DOHH2 (cell line): ENCODE results near the gene METTL24.

Source experiments
- EZH2phosphoT487 ChIP-seq: fragments of 200-600 bp; sonication (generic); IDR thresholded peaks from 2 replicates; pipeline ENCODE4 v1.6.1; 2017; ENCODE audit warnings: borderline replicate concordance, mild to moderate bottlenecking, antibody characterized with exemption, low read length, moderate library complexity, mixed read lengths
- TF ChIP-seq, protein P1 (sequence below): fragments of 200-600 bp; sonication (generic); IDR thresholded peaks from one replicate; pipeline ENCODE4 v1.5.1; 2014; ENCODE audit warnings: antibody characterized with exemption, mild to moderate bottlenecking, low read depth, low read length; ENCODE audit not compliant: poor library complexity, severe bottlenecking

- TF ChIP-seq, protein P1, sequence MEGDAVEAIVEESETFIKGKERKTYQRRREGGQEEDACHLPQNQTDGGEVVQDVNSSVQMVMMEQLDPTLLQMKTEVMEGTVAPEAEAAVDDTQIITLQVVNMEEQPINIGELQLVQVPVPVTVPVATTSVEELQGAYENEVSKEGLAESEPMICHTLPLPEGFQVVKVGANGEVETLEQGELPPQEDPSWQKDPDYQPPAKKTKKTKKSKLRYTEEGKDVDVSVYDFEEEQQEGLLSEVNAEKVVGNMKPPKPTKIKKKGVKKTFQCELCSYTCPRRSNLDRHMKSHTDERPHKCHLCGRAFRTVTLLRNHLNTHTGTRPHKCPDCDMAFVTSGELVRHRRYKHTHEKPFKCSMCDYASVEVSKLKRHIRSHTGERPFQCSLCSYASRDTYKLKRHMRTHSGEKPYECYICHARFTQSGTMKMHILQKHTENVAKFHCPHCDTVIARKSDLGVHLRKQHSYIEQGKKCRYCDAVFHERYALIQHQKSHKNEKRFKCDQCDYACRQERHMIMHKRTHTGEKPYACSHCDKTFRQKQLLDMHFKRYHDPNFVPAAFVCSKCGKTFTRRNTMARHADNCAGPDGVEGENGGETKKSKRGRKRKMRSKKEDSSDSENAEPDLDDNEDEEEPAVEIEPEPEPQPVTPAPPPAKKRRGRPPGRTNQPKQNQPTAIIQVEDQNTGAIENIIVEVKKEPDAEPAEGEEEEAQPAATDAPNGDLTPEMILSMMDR, result no peak
- no peak for TF ChIP-seq EZH2phosphoT487
Measured at GRCh38 chr6:110353457-110354001, 4.6 kb downstream of the METTL24 start.
